Fibroblast of lung (primary cell): ENCODE data around the gene CREB5. TPM values are rescaled to one million over a fixed set of nuclear protein-coding genes. Genes with fewer than 3 reads are reported as not detected.

Experiments used
- DNase-seq, 2 donors: peaks; one replicate each; pipeline versions ENCODE4 v3.0.0 to v3.0.0-alpha.2; 2010; ENCODE audit warnings: low read depth in 2 of 2
- H2AFZ ChIP-seq: 2 replicates; pipeline ENCODE4 v1.5.1; 2012; ENCODE audit warnings: low read length, control low read depth, inconsistent platforms
- H3K27ac ChIP-seq: 2 replicates; pipeline ENCODE4 v1.5.1; 2011; ENCODE audit warnings: low read length, control low read depth; ENCODE audit not compliant: insufficient read depth
- H3K27me3 ChIP-seq: 2 replicates; pipeline ENCODE4 v1.5.1; 2011; ENCODE audit warnings: mild to moderate bottlenecking, low read length; ENCODE audit not compliant: control insufficient read depth, insufficient read depth
- H3K36me3 ChIP-seq: 2 replicates; pipeline ENCODE4 v1.5.1; 2011; ENCODE audit warnings: low read length; ENCODE audit not compliant: control insufficient read depth, insufficient read depth
- H3K4me1 ChIP-seq: 2 replicates; pipeline ENCODE4 v1.5.1; 2011; ENCODE audit warnings: low read length; ENCODE audit not compliant: control insufficient read depth, insufficient read depth; ENCODE audit errors: extremely low read depth
- H3K4me2 ChIP-seq: 2 replicates; pipeline ENCODE4 v1.5.1; 2011; ENCODE audit warnings: low read length, control low read depth; ENCODE audit not compliant: insufficient read depth; ENCODE audit errors: extremely low read depth
- H3K4me3 ChIP-seq, 4 experiments: fragments of 200-600 bp in 1 of 4; sonication (generic) in 1 of 4; replicated peaks in 1 of 4; 2 replicates each; pipeline ENCODE4 v1.5.1; 2011 to 2016; ENCODE audit warnings: low read length in 4 of 4, low read depth in 3 of 4, mild to moderate bottlenecking in 3 of 4, control low read depth in 2 of 4, inconsistent platforms in 1 of 4, mixed read lengths in 1 of 4; ENCODE audit not compliant: insufficient read depth in 1 of 4; ENCODE audit errors: control extremely low read depth in 1 of 4
- H3K79me2 ChIP-seq: 2 replicates; pipeline ENCODE4 v1.5.1; 2012; ENCODE audit warnings: mild to moderate bottlenecking, low read length, inconsistent platforms; ENCODE audit not compliant: control insufficient read depth, insufficient read depth
- H3K9ac ChIP-seq: 2 replicates; pipeline ENCODE4 v1.5.1; 2011; ENCODE audit warnings: mild to moderate bottlenecking, low read length, control low read depth; ENCODE audit not compliant: insufficient read depth
- H3K9me3 ChIP-seq: 2 replicates; pipeline ENCODE4 v1.5.1; 2012; ENCODE audit warnings: low read depth, low read length; ENCODE audit not compliant: control insufficient read depth, insufficient read depth
- H4K20me1 ChIP-seq: 2 replicates; pipeline ENCODE4 v1.5.1; 2011; ENCODE audit warnings: low read length; ENCODE audit not compliant: control insufficient read depth, insufficient read depth; ENCODE audit errors: extremely low read depth
- CTCF ChIP-seq, 2 donors: IDR thresholded peaks in 1 of 2; conservative IDR thresholded peaks in 1 of 2; 1 replicate in 1 of 2; 2 replicates in 1 of 2; pipeline ENCODE4 v1.5.1; 2011 to 2012; ENCODE audit warnings: low read length in 2 of 2, control low read depth in 1 of 2, inconsistent platforms in 1 of 2, low read depth in 1 of 2, mild to moderate bottlenecking in 1 of 2
- EZH2 ChIP-seq: IDR thresholded peaks from 2 replicates; pipeline ENCODE4 v1.5.1; 2012; ENCODE audit warnings: low read length, control low read depth, mild to moderate bottlenecking; ENCODE audit errors: missing control alignments
- polyA plus RNA-seq, 2 donors: library from polyadenylated mRNA; depleted of rRNA in 1 of 2; stranded (reverse) in 1 of 2; unstranded in 1 of 2; fragments of >200 nt; gene quantifications; 2 replicates each; pipeline ENCODE4 v1.2.1, GENCODE V29; 2011 to 2012; ENCODE audit warnings: missing spikeins in 1 of 2
- total RNA-seq: library from RNA; depleted of rRNA; stranded (reverse); fragments of >200 nt; gene quantifications from 2 replicates; pipeline ENCODE4 v1.2.1, GENCODE V29; 2014

The CREB5 gene
- total and polyA plus RNA-seq, 2 donors (not counting 1 experiment from before 2014, with no cell fraction given): 8.2 to 28.4 TPM

GRCh38 chr7:28564755-28565374 is 152.5 kb downstream of the CREB5 start:
- Histone ChIP-seq H2AFZ (no peak overlapping the region), H3K9me3 (no peaks in the 10 kb centered on the region), H3K27ac (no peak overlapping the region), H4K20me1 (no peaks in the 10 kb centered on the region), H3K4me1 (no peaks in the 10 kb centered on the region), H3K4me2 (no peak overlapping the region), H3K79me2 (no peaks in the 10 kb centered on the region), H3K4me3 (no peak overlapping the region), H3K9ac (no peak overlapping the region), H3K36me3 (no peaks in the 10 kb centered on the region), H3K27me3 (no peaks in the 10 kb centered on the region)
- peak in 1 of 2 donors; percentile 7 for DNase-seq
- TF ChIP-seq EZH2: no peak
- no peak for TF ChIP-seq CTCF (conservative IDR thresholded peaks at IDR 0.05 in 1 of 2, IDR thresholded peaks at IDR 0.05 in 1 of 2; ENCODE audit: low read depth in 1 of 2, low read length in 2 of 2)

GRCh38 chr7:28565980-28566379 is 153.7 kb downstream of the CREB5 start:
- Histone ChIP-seq H3K79me2 (no peaks in the 10 kb centered on the region), H3K9me3 (no peaks in the 10 kb centered on the region), H3K9ac (no peak overlapping the region), H3K36me3 (no peaks in the 10 kb centered on the region), H3K4me2 (no peak overlapping the region), H3K4me1 (no peaks in the 10 kb centered on the region), H3K27me3 (no peaks in the 10 kb centered on the region), H3K27ac (no peak overlapping the region), H2AFZ (no peak overlapping the region), H4K20me1 (no peaks in the 10 kb centered on the region), H3K4me3 (no peak overlapping the region)
- no peak for DNase-seq
- TF ChIP-seq EZH2 (no peak), CTCF (conservative IDR thresholded peaks at IDR 0.05 in 1 of 2, IDR thresholded peaks at IDR 0.05 in 1 of 2; ENCODE audit: low read depth in 1 of 2, low read length in 2 of 2) (no peak)

- Histone ChIP-seq H3K27me3 (no peaks in the 10 kb centered on the region), H3K4me2 (no peak overlapping the region), H2AFZ (no peak overlapping the region), H3K9me3 (no peaks in the 10 kb centered on the region), H4K20me1 (no peaks in the 10 kb centered on the region), H3K79me2 (no peaks in the 10 kb centered on the region), H3K4me1 (peaks cover 2% of the 10 kb centered on the region), H3K36me3 (no peaks in the 10 kb centered on the region), H3K27ac (no peak overlapping the region), H3K4me3 (no peak overlapping the region), H3K9ac (no peak overlapping the region)
- TF ChIP-seq CTCF (conservative IDR thresholded peaks at IDR 0.05 in 1 of 2, IDR thresholded peaks at IDR 0.05 in 1 of 2; ENCODE audit: low read depth in 1 of 2, low read length in 2 of 2): no peak
- no peak for TF ChIP-seq EZH2
- no peak for DNase-seq
Observed at GRCh38 chr7:28570113-28570969, 158.0 kb downstream of the CREB5 start.
